Body of pancreas (tissue), 4 donors: Measurements from ENCODE around the gene CYTH1.

Experiments
- POLR2A ChIP-seq, 3 donors: fragments of 450-650 bp; IDR thresholded peaks; one replicate each; pipeline ENCODE4 v1.6.1; 2016; ENCODE audit warnings: antibody characterized with exemption in 3 of 3, mild to moderate bottlenecking in 2 of 3
- TF ChIP-seq, protein P1 (sequence below), 7 experiments: fragments of 450-650 bp in 4 of 7; fragments of 200-600 bp in 3 of 7; sonication (generic) in 3 of 7; IDR thresholded peaks; one replicate each; pipeline ENCODE4 v1.5.1; 2016 to 2019; ENCODE audit warnings: antibody characterized with exemption in 7 of 7

DNA sequence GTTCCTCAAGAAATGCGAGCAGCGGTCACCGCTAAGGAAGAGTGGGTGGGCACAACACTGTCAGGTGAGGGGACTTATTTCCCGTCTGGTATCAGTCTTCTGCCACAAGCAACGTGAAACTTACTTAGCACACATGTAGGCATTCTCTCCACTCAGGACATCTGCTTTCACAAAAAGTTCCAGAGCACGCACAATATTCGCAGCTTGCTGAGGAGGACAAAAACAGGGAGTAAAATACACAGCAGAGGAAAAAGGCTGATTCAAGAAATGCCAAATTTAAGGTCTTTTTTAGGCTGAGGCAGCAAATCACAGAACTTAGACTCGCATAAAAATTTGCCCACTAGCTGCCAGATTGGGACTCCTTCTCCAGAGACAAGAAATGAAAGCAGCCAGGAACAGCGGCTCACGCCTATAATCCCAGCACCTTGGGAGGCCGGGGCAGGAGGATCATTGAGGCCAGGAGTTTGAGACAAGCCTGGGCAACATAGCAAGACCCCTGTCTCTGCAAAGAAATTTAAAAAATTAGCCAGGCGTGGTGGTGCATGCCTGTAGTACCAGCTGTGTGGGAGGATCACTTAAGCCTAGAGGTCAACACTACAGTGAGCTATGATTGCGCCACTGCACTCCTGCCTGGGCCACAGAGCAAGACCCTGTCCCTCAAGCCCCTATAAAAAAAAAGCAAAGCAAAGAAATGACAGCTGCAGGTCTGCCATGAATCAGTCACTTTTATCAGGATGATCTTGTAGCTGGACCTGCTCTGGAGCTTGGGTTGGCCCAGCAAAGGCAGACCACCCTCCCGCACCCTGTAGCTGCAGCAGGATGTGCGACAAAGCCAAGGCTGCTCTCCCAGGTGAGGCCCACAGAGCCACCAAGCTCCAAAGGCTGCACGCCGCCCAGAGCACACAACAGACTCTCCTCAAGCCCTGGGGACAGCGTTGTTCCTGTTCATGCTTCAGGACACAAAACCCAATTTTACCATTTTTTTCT is 38.0 kb upstream of the CYTH1 start:
- TF ChIP-seq, protein P1, sequence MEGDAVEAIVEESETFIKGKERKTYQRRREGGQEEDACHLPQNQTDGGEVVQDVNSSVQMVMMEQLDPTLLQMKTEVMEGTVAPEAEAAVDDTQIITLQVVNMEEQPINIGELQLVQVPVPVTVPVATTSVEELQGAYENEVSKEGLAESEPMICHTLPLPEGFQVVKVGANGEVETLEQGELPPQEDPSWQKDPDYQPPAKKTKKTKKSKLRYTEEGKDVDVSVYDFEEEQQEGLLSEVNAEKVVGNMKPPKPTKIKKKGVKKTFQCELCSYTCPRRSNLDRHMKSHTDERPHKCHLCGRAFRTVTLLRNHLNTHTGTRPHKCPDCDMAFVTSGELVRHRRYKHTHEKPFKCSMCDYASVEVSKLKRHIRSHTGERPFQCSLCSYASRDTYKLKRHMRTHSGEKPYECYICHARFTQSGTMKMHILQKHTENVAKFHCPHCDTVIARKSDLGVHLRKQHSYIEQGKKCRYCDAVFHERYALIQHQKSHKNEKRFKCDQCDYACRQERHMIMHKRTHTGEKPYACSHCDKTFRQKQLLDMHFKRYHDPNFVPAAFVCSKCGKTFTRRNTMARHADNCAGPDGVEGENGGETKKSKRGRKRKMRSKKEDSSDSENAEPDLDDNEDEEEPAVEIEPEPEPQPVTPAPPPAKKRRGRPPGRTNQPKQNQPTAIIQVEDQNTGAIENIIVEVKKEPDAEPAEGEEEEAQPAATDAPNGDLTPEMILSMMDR (IDR thresholded peaks at IDR 0.05) = no peak
- no peak for TF ChIP-seq POLR2A (IDR thresholded peaks at IDR 0.05)
